KMS-11 (cell line): ENCODE results near the gene AXDND1.

Source experiments
- H2AFZ ChIP-seq: fragments of 200-600 bp; sonication (generic); 2 replicates; pipeline ENCODE4 v1.6.1; 2016; ENCODE audit warnings: antibody characterized with exemption, mixed run types, low read depth
- H3K27ac ChIP-seq: fragments of 200-600 bp; sonication (generic); 2 replicates; pipeline ENCODE4 v1.6.1; 2016; ENCODE audit warnings: mild to moderate bottlenecking, mixed run types
- H3K27me3 ChIP-seq: fragments of 200-600 bp; sonication (generic); 2 replicates; pipeline ENCODE4 v1.6.1; 2017; ENCODE audit warnings: mild to moderate bottlenecking, low read depth, mixed run types, moderate library complexity; ENCODE audit not compliant: insufficient read depth
- H3K36me3 ChIP-seq: fragments of 200-600 bp; sonication (generic); 2 replicates; pipeline ENCODE4 v1.6.1; 2017; ENCODE audit warnings: mild to moderate bottlenecking, mixed run types; ENCODE audit not compliant: insufficient read depth
- H3K4me1 ChIP-seq: fragments of 200-600 bp; sonication (generic); 2 replicates; pipeline ENCODE4 v1.6.1; 2016; ENCODE audit warnings: mild to moderate bottlenecking, low read depth, mixed run types; ENCODE audit not compliant: poor library complexity, severe bottlenecking
- H3K4me2 ChIP-seq: fragments of 200-600 bp; sonication (generic); 2 replicates; pipeline ENCODE4 v1.7.0; 2016; ENCODE audit warnings: mild to moderate bottlenecking, mixed run types
- H3K4me3 ChIP-seq: fragments of 200-600 bp; sonication (generic); IDR thresholded peaks from 2 replicates; pipeline ENCODE4 v1.6.1; 2017; ENCODE audit warnings: low read depth, low read length, mixed read lengths; ENCODE audit not compliant: insufficient read depth
- H3K79me2 ChIP-seq: fragments of 200-600 bp; sonication (generic); 2 replicates; pipeline ENCODE4 v1.6.1; 2016; ENCODE audit warnings: low read depth, mixed run types; ENCODE audit not compliant: insufficient read depth
- H3K9ac ChIP-seq: fragments of 200-600 bp; sonication (generic); 2 replicates; pipeline ENCODE4 v1.6.1; 2016; ENCODE audit warnings: mild to moderate bottlenecking, mixed run types
- H4K20me1 ChIP-seq: fragments of 200-600 bp; sonication (generic); 2 replicates; pipeline ENCODE4 v1.6.1; 2016; ENCODE audit warnings: mild to moderate bottlenecking, mixed run types; ENCODE audit not compliant: insufficient read depth
- CTCF ChIP-seq: fragments of 200-600 bp; sonication (generic); conservative IDR thresholded peaks from 2 replicates; pipeline ENCODE4 v1.6.1; 2017; ENCODE audit warnings: low read depth, mild to moderate bottlenecking, antibody characterized with exemption, low read length, moderate library complexity, mixed read lengths

Gene AXDND1

GRCh38 chr1:179550746-179551682 is 185.2 kb downstream of the AXDND1 start:
- no peak overlapping the region for H3K4me2 ChIP-seq
- H3K27me3 ChIP-seq: no peaks in the 10 kb centered on the region
- H2AFZ ChIP-seq: no peak overlapping the region
- H3K27ac ChIP-seq: no peak overlapping the region
- no peak overlapping the region for H3K4me3 ChIP-seq
- no peaks in the 10 kb centered on the region for H4K20me1 ChIP-seq
- no peak for TF ChIP-seq CTCF
- H3K4me1 ChIP-seq: no peaks in the 10 kb centered on the region
- H3K79me2 ChIP-seq: no peaks in the 10 kb centered on the region
- H3K36me3 ChIP-seq: no peaks in the 10 kb centered on the region
- H3K9ac ChIP-seq: no peak overlapping the region

- H3K4me3 ChIP-seq: no peak overlapping the region
These were observed 188.7 kb downstream of the AXDND1 start for GRCh38 chr1:179554427-179554826.

GRCh38 chr1:179558078-179558477 is 192.3 kb downstream of the AXDND1 start:
- Histone ChIP-seq H3K27ac (no peak overlapping the region), H4K20me1 (no peaks in the 10 kb centered on the region), H3K4me3 (no peak overlapping the region), H3K36me3 (no peaks in the 10 kb centered on the region), H3K4me1 (no peaks in the 10 kb centered on the region), H3K79me2 (no peaks in the 10 kb centered on the region), H3K9ac (no peak overlapping the region), H3K4me2 (no peak overlapping the region), H2AFZ (no peak overlapping the region), H3K27me3 (no peaks in the 10 kb centered on the region)
- no peak for TF ChIP-seq CTCF

More at GRCh38 chr1:179554427-179554826, 188.7 kb downstream of the AXDND1 start:
- no peaks in the 10 kb centered on the region for H4K20me1 ChIP-seq
- no peaks in the 10 kb centered on the region for H3K27me3 ChIP-seq
- no peak overlapping the region for H3K27ac ChIP-seq
- H3K79me2 ChIP-seq: no peaks in the 10 kb centered on the region
- no peak overlapping the region for H2AFZ ChIP-seq
- no peaks in the 10 kb centered on the region for H3K4me1 ChIP-seq
- H3K4me2 ChIP-seq: no peak overlapping the region
- no peak for TF ChIP-seq CTCF
- H3K9ac ChIP-seq: no peak overlapping the region
- H3K36me3 ChIP-seq: no peaks in the 10 kb centered on the region

GRCh38 chr1:179575497-179576314 is 209.9 kb downstream of the AXDND1 start, which contains the start of gene NPHS2:
NPHS2 (minus strand) TSS chr1:179575948; CDS start chr1:179575864, 84 bp downstream.
- Histone ChIP-seq H3K79me2 (no peaks in the 10 kb centered on the region), H3K27me3 (no peaks in the 10 kb centered on the region), H3K4me2 (no peak within 1 kb of the TSS), H3K9ac (no peak within 1 kb of the TSS), H2AFZ (no peak within 1 kb of the TSS), H3K4me3 (no peak within 1 kb of the TSS), H3K36me3 (no peaks in the 10 kb centered on the region), H3K27ac (no peak within 1 kb of the TSS), H4K20me1 (no peaks in the 10 kb centered on the region), H3K4me1 (no peaks in the 10 kb centered on the region)
- TF ChIP-seq CTCF: no peak
